ENCODE measurements around the gene REN. TPM values are rescaled to one million over a fixed set of nuclear protein-coding genes. Genes with fewer than 3 reads are reported as not detected.

The REN gene
- total RNA-seq, 1 donor from 2014 or later = not detected

- no peak overlapping the region for H3K4me3 Mint-ChIP-seq (ENCODE audit: unreplicated experiment)
- no peaks in the 10 kb centered on the region for H3K36me3 Mint-ChIP-seq (ENCODE audit: unreplicated experiment)
- no peak for TF ChIP-seq CTCF (IDR thresholded peaks at IDR 0.05)
- peaks cover 13% of the 10 kb centered on the region for H3K9me3 Mint-ChIP-seq (ENCODE audit: unreplicated experiment)
- H3K4me1 Mint-ChIP-seq (ENCODE audit: unreplicated experiment) = no peaks in the 10 kb centered on the region
- H3K27ac Mint-ChIP-seq (ENCODE audit: unreplicated experiment) = no peak overlapping the region
- peaks cover 14% of the 10 kb centered on the region for H3K27me3 Mint-ChIP-seq (ENCODE audit: unreplicated experiment)
- no peak for DNase-seq (ENCODE audit: extremely low spot score, unreplicated experiment)
Observed at GRCh38 chr1:204172404-204173029, 6.4 kb upstream of the REN start.

- H3K9me3 Mint-ChIP-seq (ENCODE audit: unreplicated experiment) = peaks cover 13% of the 10 kb centered on the region
- peaks cover 17% of the 10 kb centered on the region for H3K27me3 Mint-ChIP-seq (ENCODE audit: unreplicated experiment)
- no peaks in the 10 kb centered on the region for H3K4me1 Mint-ChIP-seq (ENCODE audit: unreplicated experiment)
- no peak overlapping the region for H3K27ac Mint-ChIP-seq (ENCODE audit: unreplicated experiment)
- no peaks in the 10 kb centered on the region for H3K36me3 Mint-ChIP-seq (ENCODE audit: unreplicated experiment)
- no peak overlapping the region for H3K4me3 Mint-ChIP-seq (ENCODE audit: unreplicated experiment)
- TF ChIP-seq CTCF (IDR thresholded peaks at IDR 0.05) = no peak
- no peak for DNase-seq (ENCODE audit: extremely low spot score, unreplicated experiment)
Observed at GRCh38 chr1:204171751-204172178, 5.6 kb upstream of the REN start.

GRCh38 chr1:204170494-204171155 lies 4.5 kb upstream of the REN start:
- TF ChIP-seq CTCF (IDR thresholded peaks at IDR 0.05) = no peak
- peaks cover 13% of the 10 kb centered on the region for H3K9me3 Mint-ChIP-seq (ENCODE audit: unreplicated experiment)
- no peaks in the 10 kb centered on the region for H3K4me1 Mint-ChIP-seq (ENCODE audit: unreplicated experiment)
- no peak for DNase-seq (ENCODE audit: extremely low spot score, unreplicated experiment)
- no peak overlapping the region for H3K4me3 Mint-ChIP-seq (ENCODE audit: unreplicated experiment)
- peaks cover 24% of the 10 kb centered on the region for H3K27me3 Mint-ChIP-seq (ENCODE audit: unreplicated experiment)
- H3K36me3 Mint-ChIP-seq (ENCODE audit: unreplicated experiment) = no peaks in the 10 kb centered on the region
- H3K27ac Mint-ChIP-seq (ENCODE audit: unreplicated experiment) = no peak overlapping the region

GRCh38 chr1:204169858-204170257 lies 3.7 kb upstream of the REN start:
- Mint-ChIP-seq H3K36me3 (ENCODE audit: unreplicated experiment) (no peaks in the 10 kb centered on the region), H3K4me1 (ENCODE audit: unreplicated experiment) (no peaks in the 10 kb centered on the region), H3K9me3 (ENCODE audit: unreplicated experiment) (peaks cover 13% of the 10 kb centered on the region), H3K4me3 (ENCODE audit: unreplicated experiment) (no peak overlapping the region), H3K27ac (ENCODE audit: unreplicated experiment) (no peak overlapping the region), H3K27me3 (ENCODE audit: unreplicated experiment) (peaks cover 29% of the 10 kb centered on the region)
- DNase-seq (ENCODE audit: extremely low spot score, unreplicated experiment) = no peak
- TF ChIP-seq CTCF (IDR thresholded peaks at IDR 0.05) = no peak

- Mint-ChIP-seq H3K36me3 (ENCODE audit: unreplicated experiment) (no peaks in the 10 kb centered on the region), H3K4me3 (ENCODE audit: unreplicated experiment) (no peak overlapping the region), H3K27me3 (ENCODE audit: unreplicated experiment) (peaks cover 22% of the 10 kb centered on the region), H3K27ac (ENCODE audit: unreplicated experiment) (no peak overlapping the region), H3K4me1 (ENCODE audit: unreplicated experiment) (no peaks in the 10 kb centered on the region), H3K9me3 (ENCODE audit: unreplicated experiment) (peaks cover 13% of the 10 kb centered on the region)
- DNase-seq (ENCODE audit: extremely low spot score, unreplicated experiment) = no peak
- no peak for TF ChIP-seq CTCF (IDR thresholded peaks at IDR 0.05)
Observed at GRCh38 chr1:204167730-204168129, 1.6 kb upstream of the REN start.
